ENCODE results near the gene COPZ2.

DNA sequence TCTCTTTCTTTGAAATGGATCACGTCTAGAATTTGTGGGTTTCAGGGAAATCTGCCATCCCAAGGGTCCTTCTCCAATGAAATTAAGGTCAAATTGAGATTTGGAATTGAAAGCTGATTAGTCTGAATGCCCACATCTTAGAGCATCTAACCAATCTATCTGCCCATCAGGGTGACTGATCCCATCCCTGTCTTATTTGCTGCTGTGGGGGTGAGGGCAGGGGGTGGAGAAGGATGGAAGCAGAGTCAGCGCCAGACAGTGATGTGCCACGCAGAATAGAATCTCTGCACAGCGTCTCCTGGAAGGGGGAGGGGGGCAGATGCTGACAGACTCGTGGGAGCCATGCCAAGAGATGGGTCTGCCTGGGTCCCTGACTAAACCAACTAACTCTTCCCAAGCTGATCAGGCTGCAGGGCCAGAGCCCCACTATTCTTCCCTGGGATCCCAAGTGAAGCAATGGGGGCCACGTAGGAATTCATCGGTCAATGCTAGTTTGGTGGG, 34.6 kb downstream of the COPZ2 start:
- no peak for TF ChIP-seq SP1 (CRISPR knock-in tag; IDR thresholded peaks at IDR 0.05)
- TF ChIP-seq SIN3B (IDR thresholded peaks at IDR 0.05; ENCODE audit: low read depth), result no peak
- no peak for TF ChIP-seq POLR2AphosphoS5 (IDR thresholded peaks at IDR 0.05; ENCODE audit: control insufficient read depth, insufficient read depth, low read depth, low read length)

All from K562 (cell line).